ENCODE measurements around the gene SAPCD2.

DNA sequence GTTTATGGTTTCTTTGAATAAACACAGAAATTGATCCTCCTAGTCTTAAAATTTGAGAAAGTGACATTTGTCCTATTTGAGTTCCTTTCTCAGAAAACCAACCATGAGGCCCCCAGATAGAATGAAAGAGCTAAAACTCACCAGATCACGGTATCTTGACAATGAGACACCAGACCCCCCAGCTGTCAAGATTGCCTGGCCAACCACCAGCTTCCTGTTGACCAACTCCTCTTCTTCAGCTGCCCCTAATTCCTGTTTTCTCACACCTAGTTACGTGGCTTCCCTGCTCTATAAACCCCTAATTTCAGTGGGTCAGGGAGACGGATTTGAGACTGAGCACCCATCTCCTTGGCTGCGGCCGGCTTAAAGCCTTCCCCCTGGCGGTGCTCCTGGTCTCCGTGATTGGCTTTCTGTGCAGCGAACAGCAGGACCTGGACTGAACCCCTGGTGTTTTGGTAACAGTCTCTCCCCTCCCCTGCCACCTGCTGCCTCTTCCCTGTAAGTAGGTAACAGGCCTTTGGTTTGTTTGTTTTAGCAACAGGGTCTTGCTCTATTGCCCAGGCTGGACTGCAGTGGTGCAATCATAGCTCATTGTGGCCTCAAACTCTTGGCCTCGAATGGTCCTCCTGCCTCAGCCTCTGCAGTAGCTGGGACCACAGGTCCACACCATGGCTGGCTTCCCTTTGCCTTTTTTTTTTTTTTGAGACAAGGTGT is 11.7 kb downstream of the SAPCD2 start:
- TF ChIP-seq, protein P1, sequence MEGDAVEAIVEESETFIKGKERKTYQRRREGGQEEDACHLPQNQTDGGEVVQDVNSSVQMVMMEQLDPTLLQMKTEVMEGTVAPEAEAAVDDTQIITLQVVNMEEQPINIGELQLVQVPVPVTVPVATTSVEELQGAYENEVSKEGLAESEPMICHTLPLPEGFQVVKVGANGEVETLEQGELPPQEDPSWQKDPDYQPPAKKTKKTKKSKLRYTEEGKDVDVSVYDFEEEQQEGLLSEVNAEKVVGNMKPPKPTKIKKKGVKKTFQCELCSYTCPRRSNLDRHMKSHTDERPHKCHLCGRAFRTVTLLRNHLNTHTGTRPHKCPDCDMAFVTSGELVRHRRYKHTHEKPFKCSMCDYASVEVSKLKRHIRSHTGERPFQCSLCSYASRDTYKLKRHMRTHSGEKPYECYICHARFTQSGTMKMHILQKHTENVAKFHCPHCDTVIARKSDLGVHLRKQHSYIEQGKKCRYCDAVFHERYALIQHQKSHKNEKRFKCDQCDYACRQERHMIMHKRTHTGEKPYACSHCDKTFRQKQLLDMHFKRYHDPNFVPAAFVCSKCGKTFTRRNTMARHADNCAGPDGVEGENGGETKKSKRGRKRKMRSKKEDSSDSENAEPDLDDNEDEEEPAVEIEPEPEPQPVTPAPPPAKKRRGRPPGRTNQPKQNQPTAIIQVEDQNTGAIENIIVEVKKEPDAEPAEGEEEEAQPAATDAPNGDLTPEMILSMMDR (IDR thresholded peaks at IDR 0.05): no peak
- no peak for TF ChIP-seq POLR2A (IDR thresholded peaks at IDR 0.05)
